Naive thymus-derived CD4-positive, alpha-beta T cell (primary cell): ENCODE results near the gene FXYD4. TPM values are rescaled to one million over a fixed set of nuclear protein-coding genes. Genes with fewer than 3 reads are reported as not detected.

Experiments used
- ATAC-seq: fragments of 150-1000 bp; cut with Tn5 transposase; 2 replicates; pipeline ENCODE4 v1.10.0; 2021; ENCODE audit warnings: mild to moderate bottlenecking, moderate library complexity
- CTCF ChIA-PET: fragments of 350-600 bp; sonication (Branson Sonifier 250); formaldehyde crosslinking; loops from one replicate; lab custom pipeline; 2021; ENCODE audit warnings: antibody characterized with exemption; lab: Charles Lee
- POLR2A ChIA-PET: fragments of 350-600 bp; sonication (Branson Sonifier 250); formaldehyde crosslinking; loops from one replicate; lab custom pipeline; 2021; ENCODE audit warnings: antibody characterized with exemption, inconsistent platforms; lab: Charles Lee
- DNase-seq, 9 donors: peaks; one replicate each; pipeline versions ENCODE4 v3.0.0 to v3.0.0-alpha.2; 2020 to 2022; ENCODE audit warnings: mixed read lengths in 1 of 9
- H3K27ac ChIP-seq: one replicate; pipeline ENCODE4 v1.7.0; 2013; ENCODE audit warnings: mild to moderate bottlenecking, low read depth, low read length, moderate library complexity
- H3K27me3 ChIP-seq, 2 donors: one replicate each; pipeline ENCODE4 v1.7.0; 2013; ENCODE audit warnings: low read length in 2 of 2, mild to moderate bottlenecking in 2 of 2, moderate library complexity in 2 of 2; ENCODE audit not compliant: control insufficient read depth in 2 of 2, insufficient read depth in 2 of 2
- H3K36me3 ChIP-seq, 3 experiments: 1 replicate in 2 of 3; 2 replicates in 1 of 3; pipeline ENCODE4 v1.7.0; 2013; ENCODE audit warnings: low read length in 3 of 3, mild to moderate bottlenecking in 3 of 3, moderate library complexity in 1 of 3; ENCODE audit not compliant: insufficient read depth in 3 of 3, control insufficient read depth in 2 of 3
- H3K4me1 ChIP-seq, 2 donors: one replicate each; pipeline ENCODE4 v1.7.0; 2013; ENCODE audit warnings: low read length in 2 of 2, mild to moderate bottlenecking in 2 of 2, moderate library complexity in 1 of 2; ENCODE audit not compliant: control insufficient read depth in 2 of 2, insufficient read depth in 2 of 2
- H3K4me3 ChIP-seq: 2 replicates; pipeline ENCODE4 v1.7.0; 2013; ENCODE audit warnings: mild to moderate bottlenecking, low read length
- H3K9me3 ChIP-seq, 3 experiments: 1 replicate in 2 of 3; 2 replicates in 1 of 3; pipeline ENCODE4 v1.7.0; 2013; ENCODE audit warnings: low read length in 3 of 3; ENCODE audit not compliant: control insufficient read depth in 2 of 3
- H3K27ac Mint-ChIP-seq, 9 donors: one replicate each; pipeline ENCODE4 v1.8.0; 2020 to 2022; ENCODE audit warnings: mixed read lengths in 9 of 9, mild to moderate bottlenecking in 8 of 9, moderate library complexity in 5 of 9, inconsistent platforms in 2 of 9
- H3K27me3 Mint-ChIP-seq, 5 donors: one replicate each; pipeline ENCODE4 v1.8.0; 2021 to 2022; ENCODE audit warnings: mixed read lengths in 5 of 5, mild to moderate bottlenecking in 1 of 5
- H3K36me3 Mint-ChIP-seq, 5 donors: one replicate each; pipeline ENCODE4 v1.8.0; 2020 to 2022; ENCODE audit warnings: mixed read lengths in 5 of 5, mild to moderate bottlenecking in 3 of 5, inconsistent platforms in 1 of 5
- H3K4me1 Mint-ChIP-seq, 7 donors: one replicate each; pipeline ENCODE4 v1.8.0; 2020 to 2022; ENCODE audit warnings: mixed read lengths in 7 of 7, mild to moderate bottlenecking in 3 of 7, inconsistent platforms in 1 of 7
- H3K4me3 Mint-ChIP-seq, 10 donors: one replicate each; pipeline ENCODE4 v1.8.0; 2020 to 2022; ENCODE audit warnings: mild to moderate bottlenecking in 10 of 10, mixed read lengths in 10 of 10, moderate library complexity in 6 of 10, inconsistent platforms in 2 of 10
- H3K9me3 Mint-ChIP-seq, 11 donors: one replicate each; pipeline ENCODE4 v1.8.0; 2020 to 2022; ENCODE audit warnings: mixed read lengths in 11 of 11, mild to moderate bottlenecking in 4 of 11, inconsistent platforms in 1 of 11, moderate library complexity in 1 of 11
- intact Hi-C, 2 donors: fragments of 100-400 bp; cut with micrococcal nuclease; formaldehyde crosslinking; loops; one replicate each; pipeline ENCODE4 v1.15.1; 2023
- polyA plus RNA-seq, 2 donors: library from polyadenylated mRNA; unstranded; fragments of 300-500 nt; fragmentation: Illumina TruSeq; gene quantifications; one replicate each; pipeline ENCODE4 v1.2.3, GENCODE V29; 2021
- total RNA-seq, 6 experiments: library from RNA in 5 of 6; stranded (reverse) in 5 of 6; gene quantifications; 1 replicate in 5 of 6; 2 replicates in 1 of 6; pipeline ENCODE4 v1.2.3 and lab custom pipeline; 2021 to 2026

Gene FXYD4
- total and polyA plus RNA-seq, 7 experiments from 2014 or later: not detected

DNA sequence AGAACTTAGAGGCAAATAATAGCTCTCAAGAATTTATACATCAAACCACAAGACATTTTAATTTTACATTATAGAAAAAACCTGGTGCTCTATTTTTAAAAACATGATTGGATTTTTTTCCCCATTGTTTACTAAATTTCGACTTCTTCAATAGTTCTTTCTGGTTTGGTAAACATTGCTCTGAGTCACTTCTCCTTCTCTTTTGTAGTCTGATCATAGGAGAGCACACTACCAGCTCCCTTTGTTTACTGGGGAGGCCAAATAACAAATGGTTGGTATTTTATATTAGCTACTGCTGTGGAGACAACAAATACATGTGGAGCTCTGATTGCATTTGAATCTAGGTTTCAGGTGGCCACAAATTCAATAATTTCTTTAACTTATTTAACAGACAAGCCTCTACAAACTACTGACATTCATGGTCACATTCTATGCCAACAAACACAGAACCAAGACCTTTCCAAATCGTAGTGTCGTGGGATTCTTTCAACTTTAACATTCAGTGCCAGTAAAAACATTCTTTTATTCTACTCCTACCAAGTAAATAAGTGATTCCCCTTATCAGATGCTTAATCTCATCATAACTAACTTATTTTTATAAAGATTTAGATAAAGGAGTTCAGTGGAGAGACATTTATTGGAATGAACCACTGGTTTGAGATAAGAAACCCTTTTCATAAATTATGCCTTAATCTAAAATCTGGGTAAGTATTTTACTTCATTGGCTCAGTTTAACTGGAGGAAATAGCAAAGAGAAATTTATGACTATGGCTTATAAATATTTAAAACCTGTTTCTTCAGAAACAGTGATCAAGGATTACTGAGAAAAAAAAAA is 17.7 kb upstream of the FXYD4 start:
- H3K27me3 Mint-ChIP-seq: peaks cover 0 to 24% (median 6%) of the 10 kb centered on the region in 5 donors
- peaks cover under 1 to 35% (median 10%) of the 10 kb centered on the region in 7 donors for H3K4me1 Mint-ChIP-seq
- H3K4me3 ChIP-seq: no peak overlapping the region
- H3K4me1 ChIP-seq: no peaks in the 10 kb centered on the region
- H3K9me3 ChIP-seq: no peaks in the 10 kb centered on the region
- ChIA-PET POLR2A (interaction anchor here (1.0 to 1.5 kb wide), 2 partner anchors 52 to 61 kb away, joined by 4 to 6 read pairs; no protein-coding TSS in a partner anchor), CTCF (interaction anchor here (2.1 kb wide), 1 partner anchor 61 kb away, joined by 10 read pairs; no protein-coding TSS in a partner anchor)
- no peaks in the 10 kb centered on the region for H3K9me3 Mint-ChIP-seq
- no peak for DNase-seq
- intact Hi-C loops: no loop called here
- no peak overlapping the region for H3K27ac Mint-ChIP-seq
- no peak overlapping the region for H3K27ac ChIP-seq
- ATAC-seq: no peak
- H3K36me3 ChIP-seq: no peaks in the 10 kb centered on the region
- H3K27me3 ChIP-seq: no peaks in the 10 kb centered on the region
- peaks cover 0 to 4% (median 0%) of the 10 kb centered on the region in 5 donors for H3K36me3 Mint-ChIP-seq
- no peak overlapping the region for H3K4me3 Mint-ChIP-seq

DNA sequence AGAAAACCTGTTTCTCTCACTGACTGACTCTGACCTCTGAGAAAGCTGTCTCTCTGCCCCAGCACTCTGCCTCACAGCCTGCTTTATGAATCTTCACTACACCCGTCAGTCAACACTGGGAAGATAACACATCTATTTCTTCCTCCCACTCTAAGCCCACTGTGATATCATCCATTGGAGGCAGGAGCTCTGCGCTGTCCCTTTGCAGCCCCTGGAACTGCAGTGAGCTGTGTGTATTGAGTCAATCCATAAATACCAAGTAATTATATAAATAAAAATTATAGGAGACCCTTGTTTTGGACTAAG is 17.2 kb upstream of the FXYD4 start:
- no peaks in the 10 kb centered on the region for H3K27me3 ChIP-seq
- ATAC-seq (no peak), DNase-seq (no peak)
- H3K9me3 ChIP-seq: no peaks in the 10 kb centered on the region
- Mint-ChIP-seq H3K4me1 (peaks cover 0 to 33% (median 9%) of the 10 kb centered on the region in 7 donors), H3K36me3 (peaks cover 0 to 3% (median 0%) of the 10 kb centered on the region in 5 donors), H3K27me3 (peaks cover 0 to 23% (median 6%) of the 10 kb centered on the region in 5 donors), H3K4me3 (no peak overlapping the region), H3K9me3 (no peaks in the 10 kb centered on the region), H3K27ac (peak overlapping the region in 1 of 9 donors; percentile 54)
- no peak overlapping the region for H3K4me3 ChIP-seq
- CTCF ChIA-PET: interaction anchor here (2.1 kb wide), 1 partner anchor 61 kb away, joined by 10 read pairs; no protein-coding TSS in a partner anchor
- POLR2A ChIA-PET: interaction anchor here (1.0 kb wide), 1 partner anchor 52 kb away, joined by 4 read pairs; no protein-coding TSS in a partner anchor
- no peak overlapping the region for H3K27ac ChIP-seq
- H3K36me3 ChIP-seq: no peaks in the 10 kb centered on the region
- intact Hi-C loops: no loop called here
- no peaks in the 10 kb centered on the region for H3K4me1 ChIP-seq

DNA sequence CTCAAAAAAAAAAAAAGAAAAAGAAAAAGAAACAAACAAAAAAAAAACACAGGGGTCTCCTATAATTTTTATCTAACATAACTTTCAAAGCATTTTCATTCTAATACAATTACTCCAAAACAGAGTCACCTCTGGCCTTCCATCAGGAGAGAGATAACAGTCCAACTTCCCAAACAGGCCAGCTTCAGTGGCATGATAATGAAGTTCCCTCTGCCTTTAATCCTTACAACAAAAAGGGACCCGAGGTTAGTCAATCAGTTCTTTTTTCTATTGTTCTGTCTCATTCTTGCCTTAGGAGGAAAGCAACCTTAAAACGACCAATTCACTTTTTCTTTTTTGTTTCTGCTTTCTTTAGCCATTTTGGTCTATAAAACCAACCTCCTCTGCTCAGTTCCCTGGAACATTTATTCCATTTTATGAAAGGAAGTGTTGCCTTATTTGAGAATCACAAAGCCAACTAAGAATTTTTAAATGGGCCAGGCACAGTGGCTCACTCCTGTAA is 16.5 kb upstream of the FXYD4 start:
- H3K27ac Mint-ChIP-seq: no peak overlapping the region
- Histone ChIP-seq H3K27me3 (no peaks in the 10 kb centered on the region), H3K4me1 (no peaks in the 10 kb centered on the region), H3K36me3 (no peaks in the 10 kb centered on the region), H3K4me3 (no peak overlapping the region), H3K9me3 (no peaks in the 10 kb centered on the region), H3K27ac (no peak overlapping the region)
- ChIA-PET POLR2A (interaction anchor here (1.0 kb wide), 1 partner anchor 51 kb away, joined by 4 read pairs; no protein-coding TSS in a partner anchor), CTCF (no interaction called here)
- peaks cover 0 to 3% (median 0%) of the 10 kb centered on the region in 5 donors for H3K36me3 Mint-ChIP-seq
- DNase-seq (no peak), ATAC-seq (no peak)
- peak overlapping the region in 1 of 10 donors; percentile 38 for H3K4me3 Mint-ChIP-seq
- H3K9me3 Mint-ChIP-seq: no peaks in the 10 kb centered on the region
- H3K27me3 Mint-ChIP-seq: peaks cover 0 to 23% (median 6%) of the 10 kb centered on the region in 5 donors
- H3K4me1 Mint-ChIP-seq: peaks cover 1 to 31% (median 14%) of the 10 kb centered on the region in 7 donors
- intact Hi-C loops: no loop called here

DNA sequence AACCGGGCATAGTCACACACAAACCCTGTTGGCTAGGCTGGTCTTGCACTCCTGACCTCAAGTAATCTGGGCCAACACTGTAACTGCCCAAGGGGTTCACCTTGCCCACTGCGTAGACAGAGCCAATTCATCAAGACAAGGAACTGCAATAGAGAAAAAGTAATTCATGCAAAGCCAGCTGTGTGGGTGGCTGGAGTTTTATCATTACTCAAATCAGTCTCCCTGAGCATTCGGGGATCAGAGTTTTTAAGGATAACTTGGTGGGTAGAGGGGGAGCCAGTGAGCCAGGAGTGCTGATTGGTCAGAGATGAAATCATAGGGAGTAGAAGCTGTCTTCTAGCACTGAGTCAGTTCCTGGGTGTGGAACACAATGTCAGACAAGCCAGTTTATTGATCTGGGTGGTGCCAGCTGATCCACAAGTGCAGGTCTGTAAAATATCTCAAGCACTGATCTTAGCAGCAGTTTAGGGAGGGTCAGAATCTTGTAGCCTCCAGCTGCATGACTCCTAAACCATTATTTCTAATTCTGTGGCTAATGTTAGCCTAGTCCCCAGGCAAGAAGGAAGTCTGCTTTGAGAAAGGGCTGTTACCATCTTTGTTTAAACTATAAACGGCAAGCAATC is 15.6 kb upstream of the FXYD4 start:
- intact Hi-C loops: no loop called here
- no peaks in the 10 kb centered on the region for H3K4me1 ChIP-seq
- H3K4me3 ChIP-seq: no peak overlapping the region
- Mint-ChIP-seq H3K4me3 (peak overlapping the region in 2 of 10 donors; percentile 59 to 67), H3K4me1 (peaks cover 6 to 28% (median 15%) of the 10 kb centered on the region in 7 donors), H3K27me3 (peaks cover 0 to 14% (median 1%) of the 10 kb centered on the region in 5 donors), H3K36me3 (peaks cover 0 to 7% (median 0%) of the 10 kb centered on the region in 5 donors), H3K27ac (peak overlapping the region in 2 of 9 donors; percentile 86), H3K9me3 (peaks cover 0 to 1% (median 0%) of the 10 kb centered on the region in 11 donors)
- H3K36me3 ChIP-seq: no peaks in the 10 kb centered on the region
- DNase-seq: no peak
- H3K9me3 ChIP-seq: no peaks in the 10 kb centered on the region
- no peak overlapping the region for H3K27ac ChIP-seq
- no peak for ATAC-seq
- CTCF ChIA-PET: no interaction called here
- H3K27me3 ChIP-seq: no peaks in the 10 kb centered on the region
- POLR2A ChIA-PET: no interaction called here

DNA sequence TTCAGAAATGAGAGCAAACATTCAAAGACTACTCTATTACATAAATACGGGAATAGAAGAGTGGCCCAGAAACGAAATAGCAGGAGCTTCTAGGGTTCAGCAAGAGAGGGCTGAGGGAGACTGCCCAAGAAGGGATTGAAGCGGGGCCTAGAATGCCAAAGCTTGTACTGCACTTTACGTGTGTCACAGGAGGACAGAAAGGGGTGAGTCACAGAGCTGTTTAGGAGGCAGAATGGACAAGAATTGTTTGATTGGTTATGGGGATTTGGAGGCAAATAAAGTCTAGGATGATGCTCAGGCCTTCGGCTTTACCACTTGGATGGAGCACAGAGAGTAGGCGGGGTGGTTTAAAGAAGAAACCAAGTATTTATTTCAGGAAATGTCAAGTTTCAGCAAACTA is 11.3 kb upstream of the FXYD4 start:
- Histone ChIP-seq H3K36me3 (no peaks in the 10 kb centered on the region), H3K27me3 (no peaks in the 10 kb centered on the region), H3K4me3 (no peak overlapping the region), H3K27ac (peak overlapping the region; percentile 13), H3K9me3 (no peaks in the 10 kb centered on the region), H3K4me1 (peaks cover 4 to 14% of the 10 kb centered on the region in 2 donors)
- H3K4me1 Mint-ChIP-seq: peaks cover 15 to 43% (median 34%) of the 10 kb centered on the region in 7 donors
- intact Hi-C loops: loop anchor here in 1 of 2 donors (5.0 kb wide), 1 partner anchor 158 kb away; no protein-coding TSS in a partner anchor
- DNase-seq (no peak), ATAC-seq (no peak)
- ChIA-PET POLR2A (interaction anchor here (0.6 to 2.1 kb wide), 8 partner anchors 28 to 99 kb away, joined by 3 to 10 read pairs (median 4); no protein-coding TSS in a partner anchor), CTCF (interaction anchor here (0.5 to 2.0 kb wide), 5 partner anchors 9 to 155 kb away, joined by 3 to 7 read pairs (median 5); no protein-coding TSS in a partner anchor)
- peak overlapping the region; percentile 9 to 73 (median 55) for H3K4me3 Mint-ChIP-seq
- H3K9me3 Mint-ChIP-seq: peaks cover 0 to 5% (median 0%) of the 10 kb centered on the region in 11 donors
- H3K27ac Mint-ChIP-seq: peak overlapping the region; percentile 15 to 97 (median 79)
- H3K36me3 Mint-ChIP-seq: peaks cover 0 to 9% (median 0%) of the 10 kb centered on the region in 5 donors
- no peaks in the 10 kb centered on the region for H3K27me3 Mint-ChIP-seq
